ENCODE measurements around the gene SLC40A1. TPM values are rescaled to one million over a fixed set of nuclear protein-coding genes. Genes with fewer than 3 reads are reported as not detected.

Gene SLC40A1
- total and polyA plus RNA-seq, 9 donors: 243 to 515 (median 361) TPM

GRCh38 chr2:189621781-189622180 is 41.2 kb upstream of the SLC40A1 start:
- intact Hi-C loops (cut with DNase I): no loop called here
- H3K9me3 ChIP-seq: no peaks in the 10 kb centered on the region
- no peak overlapping the region for H3K27ac ChIP-seq

GRCh38 chr2:189618197-189618596 is 37.6 kb upstream of the SLC40A1 start:
- no peak for DNase-seq
- no peaks in the 10 kb centered on the region for H3K36me3 ChIP-seq
- H3K4me3 ChIP-seq: no peak overlapping the region
- no peaks in the 10 kb centered on the region for H3K27me3 ChIP-seq
- no peaks in the 10 kb centered on the region for H3K9me3 ChIP-seq
- no peak overlapping the region for H3K27ac ChIP-seq
- TF ChIP-seq EP300 (IDR thresholded peaks at IDR 0.05): no peak
- no peak for TF ChIP-seq POLR2A (IDR thresholded peaks at IDR 0.05)
- TF ChIP-seq CTCF (IDR thresholded peaks at IDR 0.05): no peak
- WGBS, 3 donors: 0% methylated on average over 1 of the region's 1 CpG
- intact Hi-C loops (cut with DNase I): no loop called here
- H3K4me1 ChIP-seq (ENCODE audit: insufficient read depth): peaks cover 3% of the 10 kb centered on the region

More at GRCh38 chr2:189621781-189622180, 41.2 kb upstream of the SLC40A1 start:
- Histone ChIP-seq H3K4me3 (no peak overlapping the region), H3K4me1 (ENCODE audit: insufficient read depth) (no peaks in the 10 kb centered on the region), H3K36me3 (no peaks in the 10 kb centered on the region), H3K27me3 (no peaks in the 10 kb centered on the region)
- no peak for DNase-seq
- TF ChIP-seq EP300 (IDR thresholded peaks at IDR 0.05): no peak
- TF ChIP-seq POLR2A (IDR thresholded peaks at IDR 0.05): no peak
- no peak for TF ChIP-seq CTCF (IDR thresholded peaks at IDR 0.05)

GRCh38 chr2:189614585-189614984 is 34.0 kb upstream of the SLC40A1 start:
- 88 to 93% (median 92%) methylated on average over 4 of the region's 4 CpGs for WGBS, 3 donors

GRCh38 chr2:189613650-189614420 is 33.2 kb upstream of the SLC40A1 start:
- Histone ChIP-seq H3K4me3 (peak overlapping the region; percentile 19), H3K4me1 (ENCODE audit: insufficient read depth) (peaks cover 5% of the 10 kb centered on the region), H3K27ac (peak overlapping the region in 1 of 2 donors; percentile 82), H3K27me3 (no peaks in the 10 kb centered on the region), H3K9me3 (no peaks in the 10 kb centered on the region), H3K36me3 (no peaks in the 10 kb centered on the region)
- 25 to 33% (median 26%) methylated on average over 2 of the region's 2 CpGs for WGBS, 3 donors
- intact Hi-C loops (cut with DNase I): no loop called here
- peak in 2 of 5 donors; percentile 30 to 37 for DNase-seq
- TF ChIP-seq CTCF (IDR thresholded peaks at IDR 0.05) (no peak), EP300 (IDR thresholded peaks at IDR 0.05) (no peak), POLR2A (IDR thresholded peaks at IDR 0.05) (no peak)

More at GRCh38 chr2:189614585-189614984, 34.0 kb upstream of the SLC40A1 start:
- H3K4me3 ChIP-seq: no peak overlapping the region
- H3K9me3 ChIP-seq: no peaks in the 10 kb centered on the region
- H3K4me1 ChIP-seq (ENCODE audit: insufficient read depth): peaks cover 5% of the 10 kb centered on the region
- intact Hi-C loops (cut with DNase I): no loop called here
- TF ChIP-seq POLR2A (IDR thresholded peaks at IDR 0.05) (no peak), CTCF (IDR thresholded peaks at IDR 0.05) (no peak), EP300 (IDR thresholded peaks at IDR 0.05) (no peak)
- DNase-seq: no peak
- peak overlapping the region in 1 of 2 donors; percentile 82 for H3K27ac ChIP-seq
- no peaks in the 10 kb centered on the region for H3K36me3 ChIP-seq
- no peaks in the 10 kb centered on the region for H3K27me3 ChIP-seq
